NK-92 (cell line): Measurements from ENCODE around the gene SUSD1.

Experiments
- DNase-seq: peaks from one replicate; lab custom pipeline; 2025; ENCODE audit not compliant: unreplicated experiment; lab: John Stamatoyannopoulos, UW

Gene SUSD1

DNA sequence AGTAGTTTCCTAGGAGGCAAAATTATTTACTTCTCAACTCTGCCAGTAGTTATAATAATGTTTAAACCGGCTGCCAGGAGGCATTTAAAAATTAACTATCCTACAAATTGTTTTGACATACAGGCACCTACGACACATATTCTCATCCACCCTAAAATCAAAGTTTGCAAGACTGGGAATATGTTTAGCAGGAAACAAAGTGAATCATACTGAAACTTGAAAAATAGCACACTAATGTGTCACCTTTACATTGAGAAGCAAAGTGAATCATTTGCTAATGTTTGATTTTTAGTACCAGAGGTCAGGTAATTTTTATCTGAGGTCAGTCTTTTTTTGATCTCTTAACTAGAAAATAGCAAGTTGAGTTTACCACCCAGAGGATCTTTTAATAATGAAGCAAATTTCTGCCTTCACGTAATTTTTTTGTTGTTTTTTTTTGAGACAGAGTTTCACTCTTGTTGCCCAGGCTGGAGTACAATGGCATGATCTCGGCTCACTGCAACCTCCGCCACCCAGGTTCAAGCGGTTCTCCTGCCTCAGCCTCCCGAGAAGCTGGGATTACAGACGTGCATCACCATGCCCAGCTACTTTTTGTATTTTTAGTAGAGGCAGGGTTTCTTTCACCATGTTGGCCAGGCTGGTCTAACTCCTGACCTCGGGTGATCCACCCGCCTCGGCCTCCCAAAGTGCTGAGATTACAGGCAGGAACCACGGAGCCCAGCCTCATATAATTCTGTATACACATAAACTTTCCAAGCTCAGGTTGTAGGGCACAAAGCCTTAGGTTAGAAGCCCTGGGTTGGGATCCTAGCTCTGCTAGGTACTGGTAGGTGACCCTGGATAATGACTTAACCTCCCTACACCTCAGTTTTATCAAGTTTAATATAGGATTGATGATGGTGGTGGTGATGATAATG lies 154.2 kb downstream of the SUSD1 start:
- DNase-seq, result no peak

DNA sequence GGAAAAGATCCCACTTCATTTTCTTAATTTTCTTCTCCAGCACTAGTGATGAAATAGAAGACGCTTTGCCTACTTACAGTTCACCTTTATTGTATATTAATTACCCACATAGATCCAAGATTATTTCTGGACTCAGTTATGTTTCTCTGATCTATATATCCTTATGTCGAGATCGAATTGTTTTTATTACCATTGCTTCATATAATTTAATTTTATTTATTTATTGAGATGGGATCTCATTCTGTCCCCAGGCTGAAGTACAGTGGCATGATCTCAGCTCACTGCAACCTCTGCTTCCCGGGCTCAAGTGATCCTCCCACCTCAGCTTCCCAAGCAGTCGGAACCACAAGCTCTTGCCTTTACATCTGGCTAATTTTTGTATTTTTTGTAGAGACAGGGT lies 157.2 kb downstream of the SUSD1 start:
- no peak for DNase-seq

DNA sequence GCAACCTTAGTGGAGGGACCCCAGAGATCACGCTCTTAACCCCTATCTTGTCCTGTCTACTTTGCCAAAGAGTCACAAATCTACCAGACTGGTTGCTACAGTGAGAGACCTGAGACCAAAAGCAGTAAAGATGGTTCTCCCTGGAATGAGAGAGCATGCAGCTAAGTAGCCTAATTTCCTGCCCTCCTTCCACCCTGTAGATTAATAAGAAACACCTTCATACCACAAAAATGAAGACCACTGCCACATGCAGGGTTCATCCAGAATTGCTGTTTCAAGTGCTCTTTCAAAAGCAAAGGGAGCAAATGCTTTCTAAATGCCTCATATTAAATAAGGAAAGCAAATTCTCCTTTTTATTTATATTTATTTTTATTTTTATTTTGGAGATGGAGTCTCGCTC lies 159.4 kb downstream of the SUSD1 start:
- no peak for DNase-seq

DNA sequence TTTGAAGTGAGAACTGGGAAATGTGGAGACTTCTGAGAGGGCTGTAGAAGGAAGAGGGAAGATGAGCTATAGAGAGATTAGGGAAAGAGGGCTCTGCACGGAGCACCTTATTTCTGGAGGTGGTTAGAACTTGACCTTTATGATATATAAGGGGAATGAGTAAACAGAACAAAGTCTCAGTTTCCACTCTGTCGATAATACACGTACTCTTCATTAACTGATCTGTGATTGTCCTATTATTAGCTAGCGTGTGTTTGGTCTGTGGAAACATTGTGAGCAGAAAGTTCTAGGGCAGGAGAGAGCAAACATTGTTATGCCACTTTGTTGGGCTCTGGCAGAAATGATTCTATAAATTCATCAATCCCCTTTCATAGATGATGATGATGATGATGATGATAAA lies 159.9 kb downstream of the SUSD1 start:
- DNase-seq, result no peak

DNA sequence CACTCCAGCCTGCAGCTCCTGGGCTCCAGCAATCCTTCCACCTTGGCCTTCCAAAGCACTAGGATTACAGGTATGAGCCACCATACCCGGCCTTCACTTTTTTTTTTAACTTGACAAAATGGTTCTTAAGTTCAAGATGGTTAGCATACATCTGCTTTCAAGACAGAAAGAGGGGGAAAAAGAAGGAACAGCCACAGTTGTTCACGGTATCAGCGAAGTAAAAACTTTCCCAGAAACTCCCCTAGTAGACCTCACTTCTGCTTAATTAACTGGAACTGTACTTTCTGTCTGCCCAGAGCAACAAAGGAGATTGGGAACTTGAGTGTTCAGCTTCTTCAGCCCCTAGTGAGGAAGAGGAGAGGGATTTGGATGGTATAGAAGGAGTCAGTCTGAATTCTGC lies 161.8 kb downstream of the SUSD1 start:
- no peak for DNase-seq

DNA sequence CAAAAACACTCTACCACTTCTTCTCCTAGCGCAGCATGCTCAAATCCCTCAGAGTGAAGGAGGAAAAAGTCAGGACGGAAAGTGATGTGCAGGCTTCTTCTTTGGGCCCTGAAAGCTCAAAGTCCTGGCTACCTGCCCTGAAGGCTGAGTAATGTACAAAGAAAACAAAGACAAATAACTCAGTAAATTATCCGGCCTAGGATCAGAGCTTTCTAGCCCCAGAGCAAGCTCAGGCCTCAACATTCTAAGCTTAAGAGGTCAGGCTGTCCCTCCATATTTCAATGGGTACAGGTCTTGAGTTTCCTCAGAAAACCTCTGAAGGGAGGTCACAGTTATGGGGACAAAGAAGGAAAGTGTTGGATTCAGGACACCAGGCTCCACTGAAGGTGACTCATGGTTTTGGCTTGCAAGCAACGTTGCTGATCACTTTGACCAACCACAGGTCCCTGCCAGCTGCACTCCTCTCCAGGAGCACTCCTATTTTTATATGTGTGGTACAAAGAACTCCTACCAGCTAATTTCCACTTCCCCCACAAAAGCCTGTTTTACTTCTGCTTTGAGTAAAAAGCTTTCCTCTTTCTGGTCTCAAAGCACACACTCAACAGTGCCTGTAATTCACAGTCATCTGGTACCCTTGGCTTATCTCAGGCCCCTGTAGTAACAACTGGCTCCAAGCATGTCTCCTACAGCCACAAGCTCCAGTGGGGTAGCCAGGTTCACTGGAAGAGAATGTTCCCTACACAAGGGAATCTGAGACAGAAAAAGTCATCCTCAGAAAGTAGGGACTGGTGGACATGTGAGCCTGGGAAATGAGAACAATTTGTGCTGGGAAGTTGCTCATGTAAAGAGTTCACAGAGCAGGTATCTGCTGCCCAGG lies 162.8 kb downstream of the SUSD1 start:
- no peak for DNase-seq

DNA sequence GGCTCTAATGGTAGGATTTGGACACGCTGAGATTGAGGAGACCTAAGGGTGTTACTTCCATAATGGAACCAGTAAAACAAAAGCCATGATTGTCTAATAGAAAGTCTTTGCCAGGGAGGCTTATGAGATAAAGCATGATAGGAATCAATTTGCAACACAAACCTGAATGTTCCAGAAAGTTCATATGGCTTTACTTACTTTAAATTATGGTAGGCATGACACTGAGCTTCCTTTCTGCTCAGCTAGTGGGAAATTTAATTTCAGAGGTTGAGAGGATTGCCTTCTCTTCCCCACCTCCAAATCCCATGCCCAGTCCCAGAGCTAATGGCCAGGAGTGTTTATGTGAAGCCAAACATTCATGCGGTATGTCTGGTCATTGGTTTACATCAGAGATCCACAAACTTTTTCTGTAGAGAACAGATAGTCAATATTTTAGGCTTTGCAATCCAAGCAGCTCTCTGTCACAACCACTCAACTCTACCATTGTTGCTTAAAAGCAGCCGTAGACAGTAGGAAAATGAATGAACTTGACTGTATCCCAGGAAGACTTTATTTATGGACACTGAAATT lies 164.0 kb downstream of the SUSD1 start:
- DNase-seq, result no peak

DNA sequence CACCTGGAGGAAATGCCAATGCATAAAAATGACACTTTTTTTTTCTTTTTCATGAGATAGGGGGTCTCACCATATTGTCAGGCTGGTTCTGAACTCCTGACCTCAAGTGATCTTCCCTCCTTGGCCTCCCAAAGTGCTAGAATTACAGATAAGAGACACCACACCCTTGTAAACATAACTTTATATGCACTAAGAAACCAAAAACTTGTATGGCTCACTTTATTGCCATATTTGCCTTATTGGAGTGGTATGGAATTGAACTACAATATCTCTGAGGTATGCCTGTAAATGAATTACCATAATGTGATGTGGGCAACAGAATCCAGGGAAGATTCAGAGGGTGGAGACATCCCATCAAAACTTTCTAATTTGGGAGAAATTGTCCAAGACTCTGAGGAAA lies 164.6 kb downstream of the SUSD1 start:
- no peak for DNase-seq

DNA sequence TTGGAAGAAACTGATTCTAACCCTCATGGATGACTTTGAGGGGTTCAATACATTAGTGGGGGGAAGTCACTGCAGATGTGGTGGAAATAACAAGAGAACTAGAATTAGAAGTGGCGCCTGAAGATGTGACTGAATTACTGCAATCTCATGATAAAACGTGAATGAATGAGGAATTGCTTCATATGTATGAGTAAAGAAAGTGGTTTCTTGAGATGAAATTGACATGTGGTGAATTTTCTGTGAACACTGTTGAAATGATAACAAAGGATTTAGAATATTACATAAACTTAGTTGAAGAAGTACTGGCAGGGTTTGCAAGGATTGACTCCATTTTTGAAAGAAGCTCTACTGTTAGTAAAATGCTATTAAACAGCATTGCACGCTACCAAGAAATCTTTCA lies 165.4 kb downstream of the SUSD1 start:
- DNase-seq, result no peak

DNA sequence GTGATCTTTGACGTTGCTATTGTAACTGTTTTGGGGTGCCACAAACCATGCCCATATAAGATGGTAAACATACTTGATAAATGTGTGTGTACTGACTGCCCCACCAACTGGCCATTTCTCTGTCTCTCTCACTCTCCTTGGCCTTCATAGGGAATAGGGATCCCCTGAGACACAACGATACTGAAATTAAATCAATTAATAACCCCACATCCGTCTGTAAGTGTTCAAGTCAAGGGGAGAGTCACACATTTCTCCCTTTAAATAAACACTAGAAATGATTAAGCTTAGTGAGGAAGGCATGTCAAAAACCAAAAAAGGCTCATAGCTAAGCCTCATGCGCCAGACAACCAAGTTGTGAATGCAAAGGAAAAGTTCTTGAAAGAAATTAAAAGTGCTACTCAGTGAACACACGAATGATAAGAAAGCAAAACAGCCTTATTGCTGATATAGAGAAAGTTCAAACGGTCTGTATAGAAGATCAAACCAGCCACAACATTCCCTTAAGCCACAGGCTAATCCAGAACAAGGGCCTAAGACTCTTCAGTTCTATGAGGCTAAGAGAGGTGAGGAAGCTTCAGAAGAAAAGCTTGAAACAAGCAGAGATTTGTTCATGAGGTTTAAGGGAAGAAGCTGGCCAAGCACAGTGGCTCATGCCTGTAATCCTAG lies 167.4 kb downstream of the SUSD1 start:
- DNase-seq, result no peak

DNA sequence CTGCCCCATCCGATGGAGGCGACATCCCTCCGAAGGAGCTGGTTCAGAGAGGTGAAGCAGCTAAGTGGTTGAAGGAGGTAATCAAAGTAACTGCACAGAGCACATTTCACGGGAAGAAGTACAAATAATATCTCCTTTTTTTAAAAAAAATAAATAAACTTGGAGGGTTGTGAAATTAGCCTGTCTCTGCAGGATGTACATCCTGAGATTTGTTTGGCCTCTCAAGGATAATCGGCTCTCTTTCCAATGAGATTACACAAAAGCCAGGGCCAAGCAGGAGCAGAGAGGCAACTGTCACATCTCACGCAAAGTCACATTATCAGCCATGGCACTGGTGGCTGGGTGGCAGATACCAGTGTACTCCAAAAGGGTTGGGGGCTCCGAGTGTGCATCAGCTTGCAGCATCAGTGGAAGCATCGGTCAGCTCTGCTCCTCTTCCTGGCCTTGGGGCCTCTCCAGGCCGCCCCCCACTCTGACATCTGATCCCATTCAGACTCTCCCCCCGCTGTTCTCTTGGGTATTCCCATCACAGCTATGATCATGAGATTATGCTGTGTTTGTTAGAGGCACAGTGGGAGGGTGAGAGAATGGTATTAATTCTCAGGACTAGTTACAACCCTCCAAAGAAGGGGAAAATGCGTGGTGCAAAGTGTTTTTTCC lies 168.6 kb downstream of the SUSD1 start:
- no peak for DNase-seq

DNA sequence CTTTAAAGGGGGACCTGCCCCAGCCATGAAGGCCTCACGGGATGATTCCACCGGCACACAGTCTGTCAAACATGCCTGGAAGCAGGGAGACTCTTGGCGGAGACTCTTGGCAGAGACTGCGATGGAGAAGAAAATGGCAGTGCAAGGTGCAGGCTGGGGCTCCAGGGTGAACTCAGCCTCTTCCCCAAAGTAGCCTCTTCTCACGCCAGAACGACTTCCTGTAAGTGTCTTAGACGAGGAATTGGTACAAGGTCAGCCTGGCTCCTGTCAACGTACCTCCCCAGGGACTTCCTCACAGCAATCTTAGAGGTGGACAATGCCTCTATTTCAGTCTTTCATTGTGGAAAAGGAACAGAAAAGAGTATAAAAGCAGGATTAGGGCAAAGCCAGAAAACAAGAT lies 169.2 kb downstream of the SUSD1 start:
- DNase-seq, result no peak

DNA sequence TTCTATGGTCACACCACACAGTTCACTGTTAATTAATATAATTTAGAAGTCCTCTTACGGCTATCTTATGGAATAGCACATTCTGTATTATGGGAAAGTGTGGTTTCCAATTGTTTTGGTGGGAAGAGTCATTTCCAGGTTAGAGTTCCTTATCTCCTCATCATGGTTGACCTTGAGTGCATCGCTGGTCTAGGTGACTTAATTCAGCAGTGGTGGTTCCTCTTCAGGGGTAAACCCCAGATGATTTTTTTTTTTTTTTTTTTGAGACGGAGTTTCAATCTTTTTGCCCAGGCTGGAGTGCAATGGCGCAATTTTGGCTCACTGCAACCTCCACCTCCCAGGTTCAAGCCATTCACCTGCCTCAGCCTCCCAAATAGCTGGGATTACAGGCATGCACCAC lies 171.6 kb downstream of the SUSD1 start:
- no peak for DNase-seq

DNA sequence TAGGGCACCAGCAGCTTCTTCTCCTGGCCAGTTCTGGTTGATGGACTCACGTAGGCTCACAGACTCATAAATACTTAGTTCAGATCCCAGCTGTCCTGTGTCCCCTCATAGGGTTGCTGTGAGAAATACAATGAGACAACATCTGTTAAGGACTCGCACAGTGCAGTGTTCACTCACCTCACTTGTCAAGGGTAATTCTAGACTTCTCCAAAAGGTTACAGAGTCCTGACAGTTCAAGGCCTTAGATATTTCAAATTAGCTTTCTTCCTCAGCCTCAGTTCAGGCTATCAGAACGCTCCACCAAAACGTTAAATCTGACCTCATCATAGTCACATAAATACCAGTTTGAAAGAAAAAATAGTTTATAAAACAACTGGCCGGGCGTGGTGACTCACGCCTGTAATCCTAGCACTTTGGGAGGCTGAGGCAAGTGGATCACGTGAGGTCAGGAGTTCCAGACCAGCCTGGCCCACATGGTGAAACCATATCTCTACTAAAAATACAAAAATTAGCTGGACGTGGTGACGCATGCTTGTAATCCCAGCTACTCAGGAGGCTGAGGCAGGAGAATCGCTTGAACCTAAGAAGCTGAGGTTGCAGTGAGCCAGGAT lies 172.1 kb downstream of the SUSD1 start:
- DNase-seq, result no peak

DNA sequence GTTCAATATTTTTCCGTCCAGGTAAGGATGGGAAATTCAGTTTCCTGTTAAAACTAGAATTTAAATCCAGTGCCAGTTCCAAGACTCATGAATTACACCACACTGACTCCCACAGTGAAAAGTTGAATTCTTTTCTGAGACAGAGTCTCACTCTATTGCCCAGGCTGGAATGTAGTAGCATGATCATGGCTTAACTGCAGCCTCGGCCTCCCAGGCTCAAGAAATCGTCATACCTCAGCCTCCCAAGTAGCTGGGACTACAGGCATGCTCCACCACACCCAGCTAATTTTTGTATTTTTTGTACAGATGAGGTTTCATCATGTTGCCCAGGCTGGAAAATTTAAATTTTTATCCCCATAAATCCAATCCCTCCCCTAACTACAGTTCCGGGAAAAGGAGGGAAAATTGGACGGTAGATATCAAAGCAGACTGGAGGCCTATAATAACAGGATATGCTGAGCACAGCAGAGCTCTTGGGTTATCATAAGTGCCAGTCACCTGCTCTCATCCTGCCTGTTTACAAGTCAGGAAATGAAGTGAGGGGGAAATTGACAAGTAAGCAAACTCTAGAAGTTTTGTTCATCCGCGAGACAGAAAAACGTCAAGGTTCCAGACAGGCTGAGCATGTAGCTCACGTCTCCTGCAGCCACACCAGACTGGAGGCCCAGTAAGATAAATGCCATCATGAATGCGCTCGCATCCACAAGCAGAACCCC lies 172.8 kb downstream of the SUSD1 start:
- no peak for DNase-seq

DNA sequence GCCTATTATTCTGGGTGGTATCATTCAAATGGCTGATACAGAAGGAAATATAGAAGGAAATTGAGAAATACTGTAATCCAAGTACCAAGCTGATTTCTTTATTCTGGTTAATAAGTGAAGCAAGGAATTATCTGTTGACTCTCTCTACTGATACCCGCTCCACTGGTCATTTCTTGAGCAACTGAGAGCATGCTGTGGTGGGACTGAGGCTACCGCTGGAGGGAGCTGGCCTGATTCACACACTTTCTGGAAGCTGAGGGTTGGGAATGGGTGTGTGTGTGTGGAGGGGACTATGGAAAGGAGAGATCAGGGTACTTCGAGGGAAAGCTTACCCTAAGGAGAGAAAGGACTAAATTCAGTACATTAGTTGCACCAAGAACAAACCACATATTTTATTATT lies 174.4 kb downstream of the SUSD1 start:
- no peak for DNase-seq

DNA sequence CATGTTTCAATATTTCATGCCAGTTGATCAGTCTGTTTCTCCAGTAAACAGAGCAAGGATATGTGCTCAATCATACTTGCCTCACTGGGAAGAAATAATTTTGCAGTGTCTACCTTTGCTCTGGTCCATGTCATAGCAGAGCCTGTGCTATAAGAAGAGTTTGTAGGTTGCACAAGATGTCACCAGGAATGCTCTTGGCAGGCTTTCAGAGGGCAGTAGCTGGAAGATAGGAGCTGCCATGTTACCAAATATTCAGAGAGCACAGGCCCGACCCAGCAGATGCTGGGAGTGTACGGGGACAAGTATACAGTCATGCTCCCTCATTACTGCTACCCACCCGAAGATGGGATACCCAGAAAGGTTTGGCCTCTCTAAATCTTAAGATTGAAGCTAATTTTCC lies 175.8 kb downstream of the SUSD1 start:
- DNase-seq, result no peak

DNA sequence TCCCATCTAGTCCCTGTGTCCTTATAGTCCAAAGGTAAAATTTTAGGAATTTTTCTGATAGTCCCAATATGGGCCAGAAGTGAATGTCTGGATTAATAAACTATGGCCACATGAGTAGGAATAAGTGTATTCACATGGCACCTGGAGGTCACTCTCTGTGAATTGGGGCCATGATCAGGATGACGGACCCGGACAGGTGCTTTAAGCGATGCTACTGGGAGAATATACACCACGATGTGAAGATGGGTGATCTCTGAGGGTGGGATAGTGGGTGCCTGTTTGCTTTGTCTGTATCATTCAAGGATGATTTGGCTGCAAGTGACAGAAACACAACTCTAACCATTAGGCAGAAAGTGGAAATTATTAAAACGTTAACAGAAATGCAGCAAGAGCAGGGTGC lies 177.3 kb downstream of the SUSD1 start:
- no peak for DNase-seq

DNA sequence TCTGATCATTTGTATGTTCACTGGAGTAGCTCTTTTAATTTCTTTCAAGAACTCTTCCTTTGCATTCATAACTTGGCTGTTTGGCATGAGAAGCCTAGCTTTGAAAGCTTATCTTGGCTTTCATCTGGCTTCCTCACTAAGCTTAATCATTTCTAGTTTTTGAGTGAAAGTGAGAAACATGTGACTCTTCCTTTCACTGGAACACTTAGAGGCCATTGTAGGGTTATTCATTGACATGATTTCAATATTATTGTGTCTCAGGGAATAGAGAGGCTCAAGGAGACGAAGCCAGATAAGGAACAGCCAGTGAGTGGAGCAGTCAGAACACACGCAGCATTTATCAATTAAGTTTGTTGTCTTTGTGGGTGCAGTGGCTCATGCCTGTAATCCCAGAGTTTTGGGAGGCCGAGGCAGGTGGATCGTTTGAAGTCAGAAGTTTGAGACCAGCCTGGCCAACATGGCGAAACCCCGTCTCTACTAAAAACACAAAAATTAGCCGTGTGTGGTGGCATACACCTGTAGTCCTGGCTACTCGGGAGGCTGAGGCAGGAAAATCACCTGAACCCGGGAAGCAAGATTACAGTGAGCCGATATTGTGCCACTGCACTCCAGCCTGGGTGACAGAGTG lies 180.2 kb downstream of the SUSD1 start:
- no peak for DNase-seq
